NB4 (cell line): ENCODE results near the gene CFAP298.

Source experiments
- DNase-seq: peaks from one replicate; pipeline ENCODE4 v3.0.0; 2010; ENCODE audit warnings: low read depth
- H3K4me3 ChIP-seq: one replicate; pipeline ENCODE4 v1.5.1; 2011; ENCODE audit warnings: mild to moderate bottlenecking, low read depth, low read length, moderate library complexity
- CTCF ChIP-seq: IDR thresholded peaks from one replicate; pipeline ENCODE4 v1.5.1; 2012; ENCODE audit warnings: low read depth, low read length
- MAX ChIP-seq: IDR thresholded peaks from 2 replicates; pipeline ENCODE4 v1.6.1; 2011; ENCODE audit warnings: low read depth, low read length
- MYC ChIP-seq: IDR thresholded peaks from 2 replicates; pipeline ENCODE4 v1.6.1; 2011; ENCODE audit warnings: low read depth, low read length
- POLR2A ChIP-seq: IDR thresholded peaks from 2 replicates; pipeline ENCODE4 v1.6.1; 2011; ENCODE audit warnings: mild to moderate bottlenecking; ENCODE audit not compliant: insufficient read length; ENCODE audit errors: extremely low read depth

The CFAP298 gene

GRCh38 chr21:32592929-32593502, 19.2 kb downstream of the CFAP298 start:
- no peak for TF ChIP-seq POLR2A
- no peak for TF ChIP-seq CTCF
- TF ChIP-seq MYC: no peak
- TF ChIP-seq MAX: no peak
- H3K4me3 ChIP-seq: no peak overlapping the region

GRCh38 chr21:32590130-32590529, 22.0 kb downstream of the CFAP298 start:
- H3K4me3 ChIP-seq: no peak overlapping the region
- no peak for DNase-seq
- TF ChIP-seq CTCF (no peak), MAX (no peak), MYC (no peak), POLR2A (no peak)

More at GRCh38 chr21:32592929-32593502, 19.2 kb downstream of the CFAP298 start:
- DNase-seq: no peak

- no peak for DNase-seq
- no peak overlapping the region for H3K4me3 ChIP-seq
- TF ChIP-seq CTCF (no peak), MAX (no peak), POLR2A (no peak), MYC (no peak)
These were observed 24.5 kb downstream of the CFAP298 start for GRCh38 chr21:32587651-32588050.

- no peak for DNase-seq
- no peak for TF ChIP-seq POLR2A
- TF ChIP-seq CTCF: no peak
- TF ChIP-seq MAX: no peak
- no peak for TF ChIP-seq MYC
- no peak overlapping the region for H3K4me3 ChIP-seq
These were observed 25.1 kb downstream of the CFAP298 start for GRCh38 chr21:32587120-32587519.

GRCh38 chr21:32585970-32586369, 26.2 kb downstream of the CFAP298 start:
- DNase-seq: no peak
- no peak overlapping the region for H3K4me3 ChIP-seq
- TF ChIP-seq POLR2A (no peak), MAX (no peak), MYC (no peak), CTCF (no peak)
